ENCODE measurements around the gene MBOAT2.

MBOAT2 gene

DNA sequence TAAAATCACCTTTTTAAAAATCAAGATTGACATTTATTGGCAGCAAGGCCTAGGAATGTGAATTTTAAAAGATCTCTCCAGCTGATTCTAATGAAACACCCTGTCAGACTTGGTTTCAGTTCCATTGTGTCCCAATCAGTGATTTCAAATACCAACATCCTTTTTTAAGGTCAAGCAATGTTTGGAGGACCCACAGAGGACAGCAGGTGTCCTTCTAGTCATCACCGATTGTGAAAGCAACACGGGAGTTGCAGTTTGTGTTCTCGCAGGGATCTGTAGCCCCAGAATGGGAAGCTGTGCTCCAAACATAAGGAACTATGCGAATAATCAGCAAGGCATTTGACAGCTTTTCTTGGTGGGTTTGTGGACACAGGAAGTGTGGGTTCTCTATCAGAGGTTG, 161.6 kb downstream of the MBOAT2 start:
- no peak overlapping the region for H3K4me2 ChIP-seq (ENCODE audit: low read length)

DNA sequence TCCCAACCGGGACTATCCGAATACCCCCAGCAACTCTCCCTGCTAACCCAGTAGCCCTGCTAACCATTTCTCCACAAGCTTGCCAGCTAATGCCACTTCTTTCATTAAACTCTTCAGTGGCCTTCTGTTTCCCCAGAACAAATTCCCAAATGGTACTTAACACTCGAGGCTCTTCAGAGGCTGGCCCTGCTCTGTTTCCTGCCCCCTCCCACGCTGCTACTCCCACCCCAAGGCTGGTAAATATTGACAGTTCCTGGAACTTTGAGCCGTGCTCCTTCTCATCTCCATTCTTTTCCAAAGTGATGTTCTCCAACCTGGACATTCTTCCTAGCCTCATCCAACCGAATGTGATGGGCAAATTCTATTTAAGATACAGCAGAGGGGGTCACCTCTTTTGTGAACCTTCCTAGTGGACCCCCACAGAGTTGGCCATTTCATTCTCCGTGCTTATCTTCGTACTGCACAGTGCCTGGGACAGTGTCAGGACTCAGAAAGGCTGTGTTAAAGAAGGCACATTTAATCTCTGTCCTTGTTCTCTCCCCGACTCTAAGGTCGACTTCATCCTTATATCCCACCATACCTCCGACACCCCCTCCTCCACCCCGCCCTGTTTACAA, 162.9 kb downstream of the MBOAT2 start:
- Histone ChIP-seq H3K4me1 (ENCODE audit: low read length) (peaks cover 10% of the 10 kb centered on the region), H3K27ac (ENCODE audit: low read length) (no peak overlapping the region), H3K36me3 (replicated peaks; ENCODE audit: low read depth, low read length) (no peaks in the 10 kb centered on the region), H3K4me2 (ENCODE audit: low read length) (no peak overlapping the region), H3K4me3 (ENCODE audit: low read length) (no peak overlapping the region), H4K20me1 (ENCODE audit: insufficient read depth, low read length) (no peaks in the 10 kb centered on the region), H3K9ac (ENCODE audit: low read length) (no peak overlapping the region), H3K27me3 (ENCODE audit: low read depth, low read length) (0 out of 2 replicates have a peak, but pooled peaks cover 3% of the 10 kb centered on the region), H2AFZ (ENCODE audit: low read depth, low read length) (no peak overlapping the region), H3K9me3 (ENCODE audit: insufficient read depth, low read length) (no peaks in the 10 kb centered on the region), H3K79me2 (ENCODE audit: low read length) (peaks cover 14% of the 10 kb centered on the region)
- no peak for TF ChIP-seq EZH2phosphoT487 (IDR thresholded peaks at IDR 0.05; ENCODE audit: low read depth)
- TF ChIP-seq, protein P1, sequence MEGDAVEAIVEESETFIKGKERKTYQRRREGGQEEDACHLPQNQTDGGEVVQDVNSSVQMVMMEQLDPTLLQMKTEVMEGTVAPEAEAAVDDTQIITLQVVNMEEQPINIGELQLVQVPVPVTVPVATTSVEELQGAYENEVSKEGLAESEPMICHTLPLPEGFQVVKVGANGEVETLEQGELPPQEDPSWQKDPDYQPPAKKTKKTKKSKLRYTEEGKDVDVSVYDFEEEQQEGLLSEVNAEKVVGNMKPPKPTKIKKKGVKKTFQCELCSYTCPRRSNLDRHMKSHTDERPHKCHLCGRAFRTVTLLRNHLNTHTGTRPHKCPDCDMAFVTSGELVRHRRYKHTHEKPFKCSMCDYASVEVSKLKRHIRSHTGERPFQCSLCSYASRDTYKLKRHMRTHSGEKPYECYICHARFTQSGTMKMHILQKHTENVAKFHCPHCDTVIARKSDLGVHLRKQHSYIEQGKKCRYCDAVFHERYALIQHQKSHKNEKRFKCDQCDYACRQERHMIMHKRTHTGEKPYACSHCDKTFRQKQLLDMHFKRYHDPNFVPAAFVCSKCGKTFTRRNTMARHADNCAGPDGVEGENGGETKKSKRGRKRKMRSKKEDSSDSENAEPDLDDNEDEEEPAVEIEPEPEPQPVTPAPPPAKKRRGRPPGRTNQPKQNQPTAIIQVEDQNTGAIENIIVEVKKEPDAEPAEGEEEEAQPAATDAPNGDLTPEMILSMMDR (IDR thresholded peaks at IDR 0.05; ENCODE audit: low read depth, low read length), result no peak

More for the DNA sequence above, 161.6 kb downstream of the MBOAT2 start:
- H3K36me3 ChIP-seq (replicated peaks; ENCODE audit: low read depth, low read length), result no peaks in the 10 kb centered on the region
- no peaks in the 10 kb centered on the region for H3K4me1 ChIP-seq (ENCODE audit: low read length)
- H3K9me3 ChIP-seq (ENCODE audit: insufficient read depth, low read length), result no peaks in the 10 kb centered on the region
- TF ChIP-seq, protein P1 (IDR thresholded peaks at IDR 0.05; ENCODE audit: low read depth, low read length), result no peak
- no peak for TF ChIP-seq EZH2phosphoT487 (IDR thresholded peaks at IDR 0.05; ENCODE audit: low read depth)
- H3K9ac ChIP-seq (ENCODE audit: low read length), result no peak overlapping the region
- peaks cover 3% of the 10 kb centered on the region; the same call in 1 of the 2 replicates for H3K27me3 ChIP-seq (ENCODE audit: low read depth, low read length)
- no peak overlapping the region for H3K4me3 ChIP-seq (ENCODE audit: low read length)
- no peaks in the 10 kb centered on the region for H4K20me1 ChIP-seq (ENCODE audit: insufficient read depth, low read length)
- H3K79me2 ChIP-seq (ENCODE audit: low read length), result 0 out of 2 replicates have a peak, but pooled peaks cover under 1% of the 10 kb centered on the region
- H2AFZ ChIP-seq (ENCODE audit: low read depth, low read length), result no peak overlapping the region
- no peak overlapping the region for H3K27ac ChIP-seq (ENCODE audit: low read length)

DNA sequence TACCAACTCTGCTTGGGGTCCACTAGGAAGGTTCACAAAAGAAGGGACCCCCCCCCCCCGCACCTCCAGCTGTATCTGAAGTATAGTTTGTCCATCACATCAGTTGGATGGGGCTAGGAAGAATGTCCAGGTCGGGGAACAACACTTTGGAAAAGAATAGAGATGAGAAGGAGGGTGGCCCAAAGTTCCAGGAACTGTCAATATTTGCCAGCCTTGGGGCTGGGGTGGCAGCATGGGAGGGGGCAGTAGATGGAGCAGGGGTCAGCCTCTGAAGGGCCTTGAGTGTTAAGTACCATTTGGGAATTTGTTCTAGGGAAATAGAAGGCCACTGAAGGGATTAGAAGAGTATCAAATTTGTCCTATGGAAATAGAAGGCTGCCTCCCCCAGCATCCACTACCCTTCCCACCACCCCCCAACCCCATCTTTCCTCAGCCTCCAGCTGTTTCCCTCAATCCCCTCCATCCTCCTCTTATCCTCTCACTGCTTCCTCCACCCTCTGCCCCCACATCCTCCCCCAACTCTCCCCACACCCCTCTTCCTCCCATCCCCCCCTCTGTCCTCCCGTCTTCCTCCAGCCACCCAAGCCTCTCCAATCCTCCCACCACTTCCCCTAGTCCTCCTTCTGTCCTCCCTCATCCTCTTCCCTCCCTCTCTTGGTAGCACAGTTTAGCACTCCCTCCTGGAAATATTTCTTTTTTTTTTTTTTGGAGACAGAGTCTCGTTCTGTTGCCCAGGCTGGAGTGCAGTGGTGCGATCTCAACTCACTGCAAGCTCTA, 164.1 kb downstream of the MBOAT2 start:
- no peaks in the 10 kb centered on the region for H3K27me3 ChIP-seq (ENCODE audit: low read depth, low read length)
- no peak overlapping the region for H3K4me3 ChIP-seq (ENCODE audit: low read length)
- H3K9me3 ChIP-seq (ENCODE audit: insufficient read depth, low read length), result no peaks in the 10 kb centered on the region
- no peaks in the 10 kb centered on the region for H3K36me3 ChIP-seq (replicated peaks; ENCODE audit: low read depth, low read length)
- H3K79me2 ChIP-seq (ENCODE audit: low read length), result peaks cover 24% of the 10 kb centered on the region
- H4K20me1 ChIP-seq (ENCODE audit: insufficient read depth, low read length), result no peaks in the 10 kb centered on the region
- H3K4me1 ChIP-seq (ENCODE audit: low read length), result peaks cover 10% of the 10 kb centered on the region
- no peak overlapping the region for H3K9ac ChIP-seq (ENCODE audit: low read length)
- no peak overlapping the region for H3K4me2 ChIP-seq (ENCODE audit: low read length)
- no peak overlapping the region for H3K27ac ChIP-seq (ENCODE audit: low read length)
- no peak overlapping the region for H2AFZ ChIP-seq (ENCODE audit: low read depth, low read length)
- no peak for TF ChIP-seq EZH2phosphoT487 (IDR thresholded peaks at IDR 0.05; ENCODE audit: low read depth)
- TF ChIP-seq, protein P1 (IDR thresholded peaks at IDR 0.05; ENCODE audit: low read depth, low read length), result no peak

DNA sequence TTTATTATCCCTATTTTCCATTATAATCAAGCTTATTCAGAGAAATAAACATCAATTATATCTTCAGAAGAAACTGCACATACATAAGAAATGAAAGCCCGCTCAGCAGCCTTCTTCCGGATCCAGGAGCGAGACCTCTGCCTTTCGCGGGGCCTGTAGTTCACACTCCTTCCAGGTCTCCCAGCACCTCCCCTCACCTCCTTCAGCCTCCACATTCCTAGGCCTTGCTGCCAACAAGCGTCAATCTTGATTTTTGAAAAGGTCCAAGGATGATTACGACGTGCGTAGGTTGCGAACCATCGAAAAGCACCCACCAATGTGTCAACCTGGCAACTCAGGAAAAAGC, 165.7 kb downstream of the MBOAT2 start:
- peak overlapping the region; percentile 58 for H3K4me2 ChIP-seq (ENCODE audit: low read length)
- no peak overlapping the region for H3K9ac ChIP-seq (ENCODE audit: low read length)
- peaks cover 31% of the 10 kb centered on the region for H3K79me2 ChIP-seq (ENCODE audit: low read length)
- H3K27me3 ChIP-seq (ENCODE audit: low read depth, low read length), result no peaks in the 10 kb centered on the region
- no peak overlapping the region; the same call in 1 of the 2 replicates for H2AFZ ChIP-seq (ENCODE audit: low read depth, low read length)
- H3K4me3 ChIP-seq (ENCODE audit: low read length), result peak overlapping the region; percentile 77
- H3K27ac ChIP-seq (ENCODE audit: low read length), result no peak overlapping the region
- no peaks in the 10 kb centered on the region for H3K9me3 ChIP-seq (ENCODE audit: insufficient read depth, low read length)
- H3K36me3 ChIP-seq (replicated peaks; ENCODE audit: low read depth, low read length), result no peaks in the 10 kb centered on the region
- H3K4me1 ChIP-seq (ENCODE audit: low read length), result peaks cover 10% of the 10 kb centered on the region
- TF ChIP-seq, protein P1 (IDR thresholded peaks at IDR 0.05; ENCODE audit: low read depth, low read length), result no peak
- no peak for TF ChIP-seq EZH2phosphoT487 (IDR thresholded peaks at IDR 0.05; ENCODE audit: low read depth)
- H4K20me1 ChIP-seq (ENCODE audit: insufficient read depth, low read length), result no peaks in the 10 kb centered on the region

Data from OCI-LY3 (cell line).